WI38 (cell line): ENCODE data around the gene NDST1.

Experiments used
- H3K4me3 ChIP-seq: 2 replicates; pipeline ENCODE4 v1.5.1; 2011; ENCODE audit warnings: low read depth, mild to moderate bottlenecking, control low read depth, low read length
- TF ChIP-seq, protein P1 (sequence below): IDR thresholded peaks from 2 replicates; pipeline ENCODE4 v1.5.1; 2012; ENCODE audit warnings: low read depth, mild to moderate bottlenecking, control low read depth, low read length

The NDST1 gene

DNA sequence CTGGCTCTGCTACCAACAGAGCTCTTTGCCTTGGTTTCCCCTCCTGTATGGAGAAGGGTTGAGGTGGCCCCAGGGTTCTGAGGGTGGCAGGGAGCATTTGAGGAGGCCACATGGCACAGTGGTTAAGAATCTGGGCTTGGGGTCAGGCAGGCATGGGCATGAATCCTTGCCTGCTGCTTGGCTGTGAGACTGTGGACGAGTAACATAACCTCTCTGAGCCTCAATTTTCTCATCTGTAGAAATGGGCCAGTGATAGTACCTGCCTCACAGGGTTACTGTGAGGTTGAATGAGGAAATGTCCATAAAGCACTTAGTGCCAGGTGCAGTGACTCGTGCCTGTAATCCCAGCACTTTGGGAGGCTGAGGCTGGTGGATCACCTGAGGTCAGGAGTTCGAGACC is 5.1 kb upstream of the NDST1 start:
- TF ChIP-seq, protein P1, sequence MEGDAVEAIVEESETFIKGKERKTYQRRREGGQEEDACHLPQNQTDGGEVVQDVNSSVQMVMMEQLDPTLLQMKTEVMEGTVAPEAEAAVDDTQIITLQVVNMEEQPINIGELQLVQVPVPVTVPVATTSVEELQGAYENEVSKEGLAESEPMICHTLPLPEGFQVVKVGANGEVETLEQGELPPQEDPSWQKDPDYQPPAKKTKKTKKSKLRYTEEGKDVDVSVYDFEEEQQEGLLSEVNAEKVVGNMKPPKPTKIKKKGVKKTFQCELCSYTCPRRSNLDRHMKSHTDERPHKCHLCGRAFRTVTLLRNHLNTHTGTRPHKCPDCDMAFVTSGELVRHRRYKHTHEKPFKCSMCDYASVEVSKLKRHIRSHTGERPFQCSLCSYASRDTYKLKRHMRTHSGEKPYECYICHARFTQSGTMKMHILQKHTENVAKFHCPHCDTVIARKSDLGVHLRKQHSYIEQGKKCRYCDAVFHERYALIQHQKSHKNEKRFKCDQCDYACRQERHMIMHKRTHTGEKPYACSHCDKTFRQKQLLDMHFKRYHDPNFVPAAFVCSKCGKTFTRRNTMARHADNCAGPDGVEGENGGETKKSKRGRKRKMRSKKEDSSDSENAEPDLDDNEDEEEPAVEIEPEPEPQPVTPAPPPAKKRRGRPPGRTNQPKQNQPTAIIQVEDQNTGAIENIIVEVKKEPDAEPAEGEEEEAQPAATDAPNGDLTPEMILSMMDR: no peak
- no peak overlapping the region for H3K4me3 ChIP-seq

GRCh38 chr5:150503386-150503785 is 4.5 kb upstream of the NDST1 start:
- TF ChIP-seq, protein P1: no peak
- no peak overlapping the region for H3K4me3 ChIP-seq

GRCh38 chr5:150503977-150504620 is 3.8 kb upstream of the NDST1 start:
- no peak overlapping the region for H3K4me3 ChIP-seq
- TF ChIP-seq, protein P1: no peak

- no peak overlapping the region for H3K4me3 ChIP-seq
- TF ChIP-seq, protein P1: no peak
Observed at GRCh38 chr5:150505041-150505511, 2.9 kb upstream of the NDST1 start.

DNA sequence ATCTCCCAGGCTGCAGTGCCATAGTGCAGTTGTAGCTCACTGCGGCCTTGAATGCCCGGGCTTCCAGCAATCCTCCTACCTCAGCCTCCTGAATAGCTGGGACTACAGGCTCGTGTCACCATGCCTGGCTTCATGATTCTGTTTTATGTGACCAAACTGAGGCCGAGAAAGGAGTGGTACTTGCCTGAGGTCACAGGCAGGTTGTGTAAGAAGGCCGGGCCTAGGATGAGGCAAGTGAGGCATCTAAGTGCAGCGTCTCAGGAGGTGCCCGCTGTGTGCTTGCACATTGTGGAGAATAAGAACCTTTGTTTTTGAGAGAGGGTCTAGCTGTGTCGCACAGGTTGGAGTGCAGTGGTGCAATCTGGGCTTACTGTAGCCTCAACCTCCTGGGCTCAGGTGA is 2.1 kb upstream of the NDST1 start:
- H3K4me3 ChIP-seq: no peak overlapping the region
- TF ChIP-seq, protein P1: no peak

DNA sequence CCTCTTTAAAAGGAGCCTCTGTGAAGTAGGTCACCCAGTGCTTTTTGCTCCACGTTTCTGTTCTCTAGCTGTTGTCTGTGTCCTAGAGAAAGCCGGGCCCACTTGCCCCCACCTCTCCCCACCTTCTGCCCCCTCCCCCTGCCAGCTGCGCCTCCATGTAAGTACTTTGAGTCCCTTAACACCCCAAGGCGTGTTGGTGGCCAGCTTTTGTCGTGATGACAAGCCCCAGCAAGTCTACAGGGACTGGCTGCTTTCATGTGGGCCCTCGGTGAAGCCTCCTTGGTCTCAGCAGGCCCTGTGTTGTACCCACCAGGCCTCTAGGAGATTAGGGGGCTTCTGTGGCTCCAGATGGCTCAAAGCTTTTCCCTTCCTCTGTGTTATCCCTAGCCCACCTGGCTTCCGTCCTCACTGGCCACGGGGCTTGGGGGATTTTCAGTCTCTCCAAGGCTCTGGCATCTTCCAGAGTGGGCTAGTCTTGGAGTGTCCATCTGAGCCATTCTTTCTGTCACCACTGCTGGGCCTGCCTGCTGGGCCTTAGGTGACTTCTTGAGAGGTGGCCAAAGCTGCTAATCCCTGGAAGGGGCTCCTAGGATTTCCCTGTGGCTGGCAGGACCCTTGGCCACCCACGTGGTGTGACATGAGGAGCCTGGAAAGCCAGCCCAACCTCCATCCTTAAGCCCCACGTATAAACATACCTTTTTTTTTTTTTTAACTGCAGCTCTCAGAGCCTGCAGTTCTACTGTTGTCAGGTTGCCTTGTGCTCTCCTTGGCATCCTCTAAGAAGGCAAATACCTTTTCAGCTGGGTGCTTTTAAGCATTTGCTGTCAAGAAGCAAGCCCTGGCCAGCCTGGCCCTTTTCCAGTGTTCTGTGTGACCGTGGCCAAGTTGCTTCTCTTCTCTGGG is 1.1 kb upstream of the NDST1 start:
- H3K4me3 ChIP-seq: no peak overlapping the region
- TF ChIP-seq, protein P1: no peak

GRCh38 chr5:150508277-150508640 is 328 bp downstream of the NDST1 start:
- TF ChIP-seq, protein P1: no peak

More at GRCh38 chr5:150508277-150508640, 328 bp downstream of the NDST1 start:
- no peak overlapping the region for H3K4me3 ChIP-seq
